ENCODE data around the gene IL31.
"Not testable (repeated sequence)": the region's sequence is repeated elsewhere in the genome, so short reads cannot be mapped to it uniquely, and the experiment has no call there.

Gene IL31

GRCh38 chr12:122174155-122174845 is at the start of gene IL31:
Gene IL31 (minus strand): TSS chr12:122174221. CDS start chr12:122174172, 49 bp downstream.
- FAIRE-seq, result no peak

GRCh38 chr12:122216445-122216844 is 42.4 kb upstream of the IL31 start:
- FAIRE-seq, result no peak

- no peak for FAIRE-seq
Measured at GRCh38 chr12:122215771-122216170, 41.8 kb upstream of the IL31 start.

GRCh38 chr12:122208073-122208820 is 34.2 kb upstream of the IL31 start:
- no peak for FAIRE-seq

GRCh38 chr12:122207391-122207790 is 33.4 kb upstream of the IL31 start:
- no peak for FAIRE-seq

GRCh38 chr12:122206976-122207375 is 33.0 kb upstream of the IL31 start:
- FAIRE-seq, result no peak

- FAIRE-seq, result no peak
Measured at GRCh38 chr12:122206111-122206881, 32.3 kb upstream of the IL31 start.

- no peak for FAIRE-seq
Measured at GRCh38 chr12:122205053-122205925, 31.3 kb upstream of the IL31 start.

- FAIRE-seq, result no peak
Measured at GRCh38 chr12:122204167-122205052, 30.4 kb upstream of the IL31 start.

GRCh38 chr12:122203301-122204166 is 29.5 kb upstream of the IL31 start, which contains the start of gene B3GNT4:
Gene B3GNT4 (plus strand): TSS chr12:122203709. CDS start chr12:122204619, 910 bp downstream.
- FAIRE-seq, result no peak

GRCh38 chr12:122202811-122203210 is 28.8 kb upstream of the IL31 start:
- not testable (repeated sequence) for FAIRE-seq

- no peak for FAIRE-seq
Measured at GRCh38 chr12:122202017-122202416, 28.0 kb upstream of the IL31 start.

- FAIRE-seq, result no peak
Measured at GRCh38 chr12:122201381-122201780, 27.4 kb upstream of the IL31 start.

GRCh38 chr12:122200541-122201175 is 26.6 kb upstream of the IL31 start:
- FAIRE-seq, result no peak

- FAIRE-seq, result no peak
Measured at GRCh38 chr12:122199484-122200355, 25.7 kb upstream of the IL31 start.

- no peak for FAIRE-seq
Measured at GRCh38 chr12:122197612-122197966, 23.6 kb upstream of the IL31 start.

GRCh38 chr12:122195405-122195804 is 21.4 kb upstream of the IL31 start:
- no peak for FAIRE-seq

- FAIRE-seq, result no peak
Measured at GRCh38 chr12:122194804-122195203, 20.8 kb upstream of the IL31 start.

- FAIRE-seq, result no peak
Measured at GRCh38 chr12:122192441-122192840, 18.4 kb upstream of the IL31 start.
